B cell (primary cell): Measurements from ENCODE around the gene B4GALT4. TPM values are rescaled to one million over a fixed set of nuclear protein-coding genes. Genes with fewer than 3 reads are reported as not detected.

Source experiments
- ATAC-seq: fragments of 200-7000 bp; cut with Tn5 transposase; one replicate; pipeline ENCODE4 v1.10.0; 2021; ENCODE audit warnings: low read depth, mild to moderate bottlenecking, moderate number of reproducible peaks, moderate library complexity
- CTCF ChIA-PET: fragments of 350-600 bp; sonication (Branson Sonifier 250); formaldehyde crosslinking; loops from one replicate; lab custom pipeline; 2021; ENCODE audit warnings: antibody characterized with exemption, inconsistent platforms; lab: Charles Lee
- POLR2A ChIA-PET: fragments of 350-600 bp; sonication (Branson Sonifier 250); formaldehyde crosslinking; loops from one replicate; lab custom pipeline; 2021; ENCODE audit warnings: antibody characterized with exemption; lab: Charles Lee
- DNase-seq: peaks from one replicate; pipeline ENCODE4 v3.0.0; 2013
- H2AFZ ChIP-seq: 2 replicates; pipeline ENCODE4 v1.6.1; 2012; ENCODE audit warnings: mild to moderate bottlenecking, low read depth, low read length; ENCODE audit not compliant: insufficient read depth, poor library complexity, severe bottlenecking
- H3K27ac ChIP-seq, 2 donors: 1 replicate in 1 of 2; 2 replicates in 1 of 2; pipeline ENCODE4 v1.5.1; 2012 to 2013; ENCODE audit warnings: low read length in 2 of 2, mild to moderate bottlenecking in 2 of 2, moderate library complexity in 1 of 2
- H3K27me3 ChIP-seq, 4 experiments: fragments of 200-600 bp in 1 of 4; sonication (generic) in 1 of 4; replicated peaks in 1 of 4; 1 replicate in 2 of 4; 2 replicates in 2 of 4; pipeline versions ENCODE4 v1.6.1 to v1.7.0; 2013 to 2016; ENCODE audit warnings: low read length in 3 of 4, mild to moderate bottlenecking in 2 of 4, mixed read lengths in 1 of 4, moderate library complexity in 1 of 4; ENCODE audit not compliant: insufficient read depth in 4 of 4, control insufficient read depth in 3 of 4; ENCODE audit errors: control extremely low read depth in 1 of 4
- H3K36me3 ChIP-seq, 2 experiments: replicated peaks in 1 of 2; 1 replicate in 1 of 2; 2 replicates in 1 of 2; pipeline versions ENCODE4 v1.6.1 to v1.7.1; 2013; ENCODE audit warnings: low read length in 1 of 2; ENCODE audit not compliant: insufficient read depth in 2 of 2, control insufficient read depth in 1 of 2; ENCODE audit errors: control extremely low read depth in 1 of 2, extremely low read depth in 1 of 2
- H3K4me1 ChIP-seq, 2 donors: fragments of 200-600 bp in 1 of 2; sonication (generic) in 1 of 2; 1 replicate in 1 of 2; 2 replicates in 1 of 2; pipeline versions ENCODE4 v1.5.1 to v1.6.1; 2013 to 2017; ENCODE audit warnings: low read length in 2 of 2; ENCODE audit not compliant: control insufficient read depth in 2 of 2, insufficient read depth in 2 of 2
- H3K4me2 ChIP-seq: replicated peaks from 2 replicates; pipeline ENCODE3; 2012; ENCODE audit warnings: mild to moderate bottlenecking, low read depth, low read length; ENCODE audit not compliant: poor library complexity, severe bottlenecking
- H3K4me3 ChIP-seq, 5 experiments: fragments of 200-600 bp in 1 of 5; sonication (generic) in 1 of 5; 1 replicate in 3 of 5; 2 replicates in 2 of 5; pipeline versions ENCODE4 v1.5.1 to v1.7.0; 2011 to 2016; ENCODE audit warnings: low read length in 4 of 5, mild to moderate bottlenecking in 4 of 5, low read depth in 2 of 5, control low read depth in 1 of 5, moderate library complexity in 1 of 5; ENCODE audit not compliant: insufficient read depth in 1 of 5; ENCODE audit errors: control extremely low read depth in 1 of 5, extremely low read depth in 1 of 5
- H3K79me2 ChIP-seq: fragments of 200-600 bp; sonication (generic); one replicate; pipeline ENCODE4 v1.6.0; 2016; ENCODE audit warnings: low read length; ENCODE audit not compliant: control insufficient read depth, insufficient read depth
- H3K9ac ChIP-seq: fragments of 200-600 bp; sonication (generic); 2 replicates; pipeline ENCODE4 v1.6.1; 2017; ENCODE audit warnings: mild to moderate bottlenecking, low read length, moderate library complexity
- H3K9me3 ChIP-seq, 3 donors: one replicate each; pipeline versions ENCODE4 v1.6.1 to v1.7.1; 2013; ENCODE audit warnings: low read length in 2 of 3; ENCODE audit not compliant: control insufficient read depth in 2 of 3, insufficient read depth in 1 of 3; ENCODE audit errors: control extremely low read depth in 1 of 3
- H4K20me1 ChIP-seq: 2 replicates; pipeline ENCODE4 v1.6.0; 2012; ENCODE audit warnings: mild to moderate bottlenecking, low read length; ENCODE audit not compliant: insufficient read depth, control insufficient read depth, poor library complexity, severe bottlenecking
- H3K27ac Mint-ChIP-seq: one replicate; pipeline ENCODE4 v1.8.0; 2021; ENCODE audit warnings: mixed read lengths
- H3K27me3 Mint-ChIP-seq: one replicate; pipeline ENCODE4 v1.8.0; 2021; ENCODE audit warnings: mixed read lengths
- H3K4me1 Mint-ChIP-seq: one replicate; pipeline ENCODE4 v1.8.0; 2021; ENCODE audit warnings: mixed read lengths
- H3K4me3 Mint-ChIP-seq: one replicate; pipeline ENCODE4 v1.8.0; 2021; ENCODE audit warnings: mixed read lengths
- H3K9me3 Mint-ChIP-seq: one replicate; pipeline ENCODE4 v1.8.0; 2022; ENCODE audit warnings: mixed read lengths; ENCODE audit not compliant: insufficient read depth
- CTCF ChIP-seq: fragments of 200-600 bp; IDR thresholded peaks from one replicate; pipeline ENCODE4 v1.8.0; 2022; ENCODE audit warnings: antibody characterized with exemption, mild to moderate bottlenecking
- EZH2 ChIP-seq: IDR thresholded peaks from 2 replicates; pipeline ENCODE4 v1.6.1; 2012; ENCODE audit warnings: borderline replicate concordance, low read depth, mild to moderate bottlenecking, moderate library complexity, low read length; ENCODE audit not compliant: insufficient read depth, poor library complexity, severe bottlenecking
- WGBS: methylation state at CpG from one replicate; pipeline ENCODE4 v1.1.5; 2013; ENCODE audit warnings: missing lambda C conversion rate; ENCODE audit not compliant: insufficient coverage; 5-methylcytosine and 5-hydroxymethylcytosine counted together
- intact Hi-C: fragments of 100-400 bp; cut with micrococcal nuclease; formaldehyde crosslinking; loops from one replicate; pipeline ENCODE4 v1.10.0; 2022
- polyA plus RNA-seq: library from polyadenylated mRNA; depleted of rRNA; stranded (reverse); fragments of >200 nt; gene quantifications from 2 replicates; pipeline ENCODE4 v1.2.3, GENCODE V29; 2012
- total RNA-seq, 2 donors: library from RNA; stranded (reverse); fragments of 120-200 nt in 1 of 2; gene quantifications; 1 replicate in 1 of 2; 2 replicates in 1 of 2; pipeline versions ENCODE4 v1.2.3 to v1.2.4, GENCODE V29; 2013 to 2022

The B4GALT4 gene
- total and polyA plus RNA-seq, 2 donors (not counting 1 experiment from before 2014, with no cell fraction given), result 7.1 to 21.9 TPM

- no peaks in the 10 kb centered on the region for H3K27me3 Mint-ChIP-seq
Measured at GRCh38 chr3:119279584-119280243, 39.0 kb upstream of the B4GALT4 start.

More at GRCh38 chr3:119279584-119280243, 39.0 kb upstream of the B4GALT4 start:
- ChIA-PET POLR2A (no interaction called here), CTCF (no interaction called here)
- H3K4me1 ChIP-seq, result no peaks in the 10 kb centered on the region
- H3K36me3 ChIP-seq, result no peaks in the 10 kb centered on the region
- Mint-ChIP-seq H3K27ac (no peak overlapping the region), H3K4me1 (no peaks in the 10 kb centered on the region), H3K4me3 (no peak overlapping the region), H3K9me3 (peaks cover 8% of the 10 kb centered on the region)
- H3K27me3 ChIP-seq, result no peaks in the 10 kb centered on the region
- no peak for DNase-seq
- H3K9me3 ChIP-seq, result peaks cover 0 to 13% (median 9%) of the 10 kb centered on the region in 3 donors
- no peak overlapping the region for H3K4me3 ChIP-seq
- H4K20me1 ChIP-seq, result no peaks in the 10 kb centered on the region
- H3K79me2 ChIP-seq, result no peaks in the 10 kb centered on the region
- TF ChIP-seq CTCF (no peak), EZH2 (no peak)
- intact Hi-C loops, result loop anchor here (5.0 kb wide), 1 partner anchor 43 kb away; no protein-coding TSS in a partner anchor
- 60% methylated on average over 2 of the region's 5 CpGs for WGBS
- no peak overlapping the region for H3K4me2 ChIP-seq
- H3K27ac ChIP-seq, result no peak overlapping the region
- H2AFZ ChIP-seq, result no peak overlapping the region
- no peak overlapping the region for H3K9ac ChIP-seq
- no peak for ATAC-seq
